SK-N-SH treated with all-trans-retinoic acid at 6 μM for 48 hours (cell line): ENCODE data around the gene KRTAP9-7.

ENCODE experiments used
- ATAC-seq: fragments of 200-7000 bp; cut with Tn5 transposase; 3 replicates; pipeline ENCODE4 v1.9.1; 2020; ENCODE audit warnings: mild to moderate bottlenecking, moderate library complexity
- ARNTL ChIP-seq: fragments of 450-650 bp; formaldehyde crosslinking; IDR thresholded peaks from 2 replicates; pipeline ENCODE4 v1.5.0; 2020; ENCODE audit warnings: low read depth, mild to moderate bottlenecking, moderate library complexity, borderline replicate concordance
- CSDC2 ChIP-seq: fragments of 250-450 bp; sonication (Bioruptor Pico); IDR thresholded peaks from 2 replicates; pipeline ENCODE4 v1.5.0; 2020; ENCODE audit warnings: mild to moderate bottlenecking, moderate library complexity
- CSRNP3 ChIP-seq: fragments of 250-450 bp; sonication (Bioruptor Pico); IDR thresholded peaks from 2 replicates; pipeline ENCODE4 v1.5.1; 2021; ENCODE audit warnings: mild to moderate bottlenecking, moderate library complexity
- ESRRG ChIP-seq: fragments of 250-450 bp; sonication (Bioruptor Pico); IDR thresholded peaks from 2 replicates; pipeline ENCODE4 v1.6.1; 2021; ENCODE audit warnings: mild to moderate bottlenecking
- ISL1 ChIP-seq: fragments of 250-450 bp; sonication (Bioruptor Pico); IDR thresholded peaks from 2 replicates; pipeline ENCODE4 v2.1.2; 2022; ENCODE audit warnings: mild to moderate bottlenecking, moderate library complexity
- OSR1 ChIP-seq: fragments of 250-450 bp; sonication (Bioruptor Pico); IDR thresholded peaks from 2 replicates; pipeline ENCODE4 v1.8.0; 2022; ENCODE audit warnings: moderate library complexity, mild to moderate bottlenecking, inconsistent platforms
- PPARA ChIP-seq: fragments of 250-450 bp; sonication (Bioruptor Pico); IDR thresholded peaks from 2 replicates; pipeline ENCODE4 v1.5.0; 2020; ENCODE audit warnings: mild to moderate bottlenecking, borderline replicate concordance
- RARB ChIP-seq: fragments of 250-450 bp; sonication (Bioruptor Pico); IDR thresholded peaks from 2 replicates; pipeline ENCODE4 v1.8.0; 2021; ENCODE audit warnings: mild to moderate bottlenecking, moderate library complexity
- SNAI2 ChIP-seq: fragments of 250-450 bp; sonication (Bioruptor Pico); IDR thresholded peaks from 2 replicates; pipeline ENCODE4 v1.5.0; 2020; ENCODE audit warnings: mild to moderate bottlenecking, moderate library complexity
- TCF4 ChIP-seq: fragments of 250-450 bp; sonication (Bioruptor Pico); IDR thresholded peaks from 2 replicates; pipeline ENCODE4 v1.8.0; 2021; ENCODE audit warnings: mild to moderate bottlenecking, moderate library complexity, borderline replicate concordance
- TOX ChIP-seq: fragments of 250-450 bp; sonication (Bioruptor Pico); IDR thresholded peaks from 2 replicates; pipeline ENCODE4 v1.8.0; 2021; ENCODE audit warnings: mild to moderate bottlenecking, moderate library complexity, borderline replicate concordance
- ZC3H10 ChIP-seq: fragments of 250-450 bp; sonication (Bioruptor Pico); IDR thresholded peaks from 2 replicates; pipeline ENCODE4 v1.5.1; 2021; ENCODE audit warnings: mild to moderate bottlenecking, moderate library complexity
- ZFP3 ChIP-seq: fragments of 250-450 bp; sonication (Bioruptor Pico); IDR thresholded peaks from 2 replicates; pipeline ENCODE4 v1.5.0; 2020; ENCODE audit warnings: mild to moderate bottlenecking, moderate library complexity
- ZNF565 ChIP-seq: fragments of 450-650 bp; formaldehyde crosslinking; conservative IDR thresholded peaks from 2 replicates; pipeline ENCODE4 v1.5.0; 2020; ENCODE audit warnings: low read depth, mild to moderate bottlenecking, moderate library complexity
- ZNF70 ChIP-seq: fragments of 450-650 bp; formaldehyde crosslinking; IDR thresholded peaks from 2 replicates; pipeline ENCODE4 v1.5.0; 2020; ENCODE audit warnings: mild to moderate bottlenecking, moderate library complexity
- ZNF8 ChIP-seq: fragments of 450-650 bp; formaldehyde crosslinking; IDR thresholded peaks from 2 replicates; pipeline ENCODE4 v1.5.0; 2020; ENCODE audit warnings: mild to moderate bottlenecking, moderate library complexity
- TF ChIP-seq, protein P1 (sequence below): fragments of 250-450 bp; sonication (Bioruptor Pico); IDR thresholded peaks from 2 replicates; pipeline ENCODE4 v1.8.0; 2020; ENCODE audit warnings: mild to moderate bottlenecking, moderate library complexity, borderline replicate concordance
- TF ChIP-seq, protein P2 (sequence below): fragments of 250-450 bp; sonication (Bioruptor Pico); IDR thresholded peaks from 2 replicates; pipeline ENCODE4 v1.5.1; 2020; ENCODE audit warnings: low read depth, mild to moderate bottlenecking, moderate library complexity
- TF ChIP-seq, protein P3 (sequence below): fragments of 250-450 bp; sonication (Bioruptor Pico); IDR thresholded peaks from 2 replicates; pipeline ENCODE4 v1.8.0; 2021; ENCODE audit warnings: low read depth, mild to moderate bottlenecking, moderate library complexity, borderline replicate concordance

Gene KRTAP9-7

GRCh38 chr17:41296846-41297245 lies 21.3 kb downstream of the KRTAP9-7 start (continued):
- TF ChIP-seq ZNF565 (CRISPR knock-in tag) (no peak), OSR1 (CRISPR knock-in tag) (no peak)

GRCh38 chr17:41298458-41299135 lies 23.1 kb downstream of the KRTAP9-7 start:
- ATAC-seq = no peak
- TF ChIP-seq ZC3H10 (CRISPR knock-in tag) (no peak), ARNTL (CRISPR knock-in tag) (no peak), ZNF70 (no peak)

GRCh38 chr17:41301204-41301790 lies 25.8 kb downstream of the KRTAP9-7 start:
- ATAC-seq = no peak

DNA sequence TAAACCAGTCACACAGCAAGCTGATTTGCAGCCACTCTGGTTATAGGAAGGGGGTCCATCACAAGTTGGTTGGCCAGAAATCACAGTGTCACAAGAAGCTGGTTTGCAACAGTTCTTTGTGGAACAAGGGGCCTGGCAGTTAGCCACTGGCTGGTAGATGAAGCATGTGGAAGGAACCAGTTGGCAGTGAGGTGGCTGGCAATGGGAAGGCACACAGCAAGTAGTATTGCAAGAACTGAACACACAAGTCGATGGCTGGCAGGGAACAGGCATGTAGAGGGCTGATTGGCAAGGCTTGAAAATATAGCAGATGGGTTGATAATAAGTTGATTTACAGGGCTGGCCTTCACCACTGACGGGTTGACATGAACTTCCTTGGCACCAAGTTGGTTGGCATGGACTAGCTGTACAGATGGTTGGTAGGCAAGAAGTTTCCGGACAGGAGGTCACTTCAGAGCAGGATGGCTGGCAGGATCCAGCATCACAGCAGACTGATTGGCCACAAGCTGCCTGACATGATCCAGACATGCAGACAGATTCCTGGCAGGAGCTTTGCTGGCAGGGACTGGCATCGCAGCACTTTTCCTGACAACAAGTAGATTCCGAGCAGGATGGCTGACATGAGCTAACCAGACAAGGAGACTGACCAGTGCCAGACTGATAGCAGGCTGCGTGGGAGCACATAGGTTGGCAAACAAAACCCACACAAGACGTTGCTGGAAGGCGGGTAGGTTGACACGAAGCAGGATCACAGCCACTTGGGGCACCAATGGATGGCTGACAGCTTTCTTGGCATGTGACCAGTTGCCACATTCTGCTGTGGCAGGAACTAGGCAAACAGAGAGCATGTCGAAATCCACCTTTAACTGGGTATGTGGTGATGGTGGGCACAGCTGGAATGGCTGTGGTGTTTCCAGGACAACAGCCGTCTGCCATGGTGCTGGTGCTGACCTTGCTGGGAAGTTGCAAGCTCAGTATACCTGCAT lies 26.7 kb downstream of the KRTAP9-7 start, which contains the start of gene KRTAP29-1:
TSS of gene KRTAP29-1 (minus strand) at position 936 of the 986 bp plus-strand sequence. CDS start at position 936, 0 bp downstream.
- no peak; the same call in 2 of the 3 replicates for ATAC-seq
- TF ChIP-seq OSR1 (CRISPR knock-in tag) = no peak
- no peak for TF ChIP-seq TCF4 (CRISPR knock-in tag)
- no peak for TF ChIP-seq PPARA (CRISPR knock-in tag)
- TF ChIP-seq, protein P1, sequence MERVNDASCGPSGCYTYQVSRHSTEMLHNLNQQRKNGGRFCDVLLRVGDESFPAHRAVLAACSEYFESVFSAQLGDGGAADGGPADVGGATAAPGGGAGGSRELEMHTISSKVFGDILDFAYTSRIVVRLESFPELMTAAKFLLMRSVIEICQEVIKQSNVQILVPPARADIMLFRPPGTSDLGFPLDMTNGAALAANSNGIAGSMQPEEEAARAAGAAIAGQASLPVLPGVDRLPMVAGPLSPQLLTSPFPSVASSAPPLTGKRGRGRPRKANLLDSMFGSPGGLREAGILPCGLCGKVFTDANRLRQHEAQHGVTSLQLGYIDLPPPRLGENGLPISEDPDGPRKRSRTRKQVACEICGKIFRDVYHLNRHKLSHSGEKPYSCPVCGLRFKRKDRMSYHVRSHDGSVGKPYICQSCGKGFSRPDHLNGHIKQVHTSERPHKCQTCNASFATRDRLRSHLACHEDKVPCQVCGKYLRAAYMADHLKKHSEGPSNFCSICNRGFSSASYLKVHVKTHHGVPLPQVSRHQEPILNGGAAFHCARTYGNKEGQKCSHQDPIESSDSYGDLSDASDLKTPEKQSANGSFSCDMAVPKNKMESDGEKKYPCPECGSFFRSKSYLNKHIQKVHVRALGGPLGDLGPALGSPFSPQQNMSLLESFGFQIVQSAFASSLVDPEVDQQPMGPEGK (CRISPR knock-in tag) = no peak
- TF ChIP-seq, protein P2, sequence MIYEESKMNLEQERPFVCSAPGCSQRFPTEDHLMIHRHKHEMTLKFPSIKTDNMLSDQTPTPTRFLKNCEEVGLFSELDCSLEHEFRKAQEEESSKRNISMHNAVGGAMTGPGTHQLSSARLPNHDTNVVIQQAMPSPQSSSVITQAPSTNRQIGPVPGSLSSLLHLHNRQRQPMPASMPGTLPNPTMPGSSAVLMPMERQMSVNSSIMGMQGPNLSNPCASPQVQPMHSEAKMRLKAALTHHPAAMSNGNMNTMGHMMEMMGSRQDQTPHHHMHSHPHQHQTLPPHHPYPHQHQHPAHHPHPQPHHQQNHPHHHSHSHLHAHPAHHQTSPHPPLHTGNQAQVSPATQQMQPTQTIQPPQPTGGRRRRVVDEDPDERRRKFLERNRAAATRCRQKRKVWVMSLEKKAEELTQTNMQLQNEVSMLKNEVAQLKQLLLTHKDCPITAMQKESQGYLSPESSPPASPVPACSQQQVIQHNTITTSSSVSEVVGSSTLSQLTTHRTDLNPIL (CRISPR knock-in tag) = no peak
- TF ChIP-seq TOX (CRISPR knock-in tag) = no peak
- TF ChIP-seq ISL1 = no peak
- TF ChIP-seq RARB (CRISPR knock-in tag) = no peak
- TF ChIP-seq CSDC2 (CRISPR knock-in tag) = no peak
- TF ChIP-seq, protein P3, sequence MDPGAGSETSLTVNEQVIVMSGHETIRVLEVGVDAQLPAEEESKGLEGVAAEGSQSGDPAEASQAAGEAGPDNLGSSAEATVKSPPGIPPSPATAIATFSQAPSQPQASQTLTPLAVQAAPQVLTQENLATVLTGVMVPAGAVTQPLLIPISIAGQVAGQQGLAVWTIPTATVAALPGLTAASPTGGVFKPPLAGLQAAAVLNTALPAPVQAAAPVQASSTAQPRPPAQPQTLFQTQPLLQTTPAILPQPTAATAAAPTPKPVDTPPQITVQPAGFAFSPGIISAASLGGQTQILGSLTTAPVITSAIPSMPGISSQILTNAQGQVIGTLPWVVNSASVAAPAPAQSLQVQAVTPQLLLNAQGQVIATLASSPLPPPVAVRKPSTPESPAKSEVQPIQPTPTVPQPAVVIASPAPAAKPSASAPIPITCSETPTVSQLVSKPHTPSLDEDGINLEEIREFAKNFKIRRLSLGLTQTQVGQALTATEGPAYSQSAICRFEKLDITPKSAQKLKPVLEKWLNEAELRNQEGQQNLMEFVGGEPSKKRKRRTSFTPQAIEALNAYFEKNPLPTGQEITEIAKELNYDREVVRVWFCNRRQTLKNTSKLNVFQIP (CRISPR knock-in tag) = no peak
- TF ChIP-seq ZNF8 = no peak
- no peak for TF ChIP-seq ESRRG (CRISPR knock-in tag)
- no peak for TF ChIP-seq SNAI2 (CRISPR knock-in tag)
- no peak for TF ChIP-seq ZFP3 (CRISPR knock-in tag)

More at GRCh38 chr17:41301204-41301790, 25.8 kb downstream of the KRTAP9-7 start:
- TF ChIP-seq, protein P2 (CRISPR knock-in tag) = no peak
- no peak for TF ChIP-seq ZFP3 (CRISPR knock-in tag)
- no peak for TF ChIP-seq ZNF70
- no peak for TF ChIP-seq TCF4 (CRISPR knock-in tag)
- no peak for TF ChIP-seq CSDC2 (CRISPR knock-in tag)
- no peak for TF ChIP-seq ZNF8
- TF ChIP-seq OSR1 (CRISPR knock-in tag) = no peak
- no peak for TF ChIP-seq CSRNP3 (CRISPR knock-in tag)
- no peak for TF ChIP-seq PPARA (CRISPR knock-in tag)
- TF ChIP-seq SNAI2 (CRISPR knock-in tag) = no peak
- TF ChIP-seq, protein P1 (CRISPR knock-in tag) = no peak
- no peak for TF ChIP-seq ZC3H10 (CRISPR knock-in tag)
